Ramos (cell line): ENCODE data around the gene ERFL.
"Not testable (repeated sequence)": the region's sequence is repeated elsewhere in the genome, so short reads cannot be mapped to it uniquely, and the experiment has no call there.

ENCODE experiments used
- in situ Hi-C: fragments of 300-500 bp; cut with MboI; formaldehyde crosslinking; loops from one replicate; pipeline ENCODE4 v1.14.3; 2022; ENCODE audit warnings: low sequenced_read_pairs; ENCODE audit not compliant: unreplicated experiment

Gene ERFL

GRCh38 chr19:41945135-41945766, 17.0 kb upstream of the ERFL start:
- in situ Hi-C loops = loop anchor here (5.0 kb wide), 1 partner anchor 73 kb away; no protein-coding TSS in a partner anchor

DNA sequence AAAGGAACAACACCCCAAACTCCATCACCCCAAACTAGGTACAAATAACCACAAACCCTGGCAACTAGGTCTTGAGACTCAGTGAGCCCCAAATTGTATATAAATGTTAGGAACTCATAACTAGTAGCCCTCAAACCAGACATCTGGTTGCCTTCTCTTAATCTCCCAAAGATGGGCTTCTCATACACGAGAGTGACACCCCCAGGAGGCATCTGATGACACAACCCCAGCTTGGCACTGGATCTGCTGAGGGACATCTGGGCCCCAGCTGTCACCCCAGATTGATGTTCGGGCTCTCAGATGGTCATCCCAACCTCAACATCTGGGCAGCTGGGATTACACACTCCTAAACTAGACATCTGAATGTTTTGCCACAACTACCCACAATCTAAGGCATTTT, 16.1 kb upstream of the ERFL start:
- in situ Hi-C loops = no loop called here

DNA sequence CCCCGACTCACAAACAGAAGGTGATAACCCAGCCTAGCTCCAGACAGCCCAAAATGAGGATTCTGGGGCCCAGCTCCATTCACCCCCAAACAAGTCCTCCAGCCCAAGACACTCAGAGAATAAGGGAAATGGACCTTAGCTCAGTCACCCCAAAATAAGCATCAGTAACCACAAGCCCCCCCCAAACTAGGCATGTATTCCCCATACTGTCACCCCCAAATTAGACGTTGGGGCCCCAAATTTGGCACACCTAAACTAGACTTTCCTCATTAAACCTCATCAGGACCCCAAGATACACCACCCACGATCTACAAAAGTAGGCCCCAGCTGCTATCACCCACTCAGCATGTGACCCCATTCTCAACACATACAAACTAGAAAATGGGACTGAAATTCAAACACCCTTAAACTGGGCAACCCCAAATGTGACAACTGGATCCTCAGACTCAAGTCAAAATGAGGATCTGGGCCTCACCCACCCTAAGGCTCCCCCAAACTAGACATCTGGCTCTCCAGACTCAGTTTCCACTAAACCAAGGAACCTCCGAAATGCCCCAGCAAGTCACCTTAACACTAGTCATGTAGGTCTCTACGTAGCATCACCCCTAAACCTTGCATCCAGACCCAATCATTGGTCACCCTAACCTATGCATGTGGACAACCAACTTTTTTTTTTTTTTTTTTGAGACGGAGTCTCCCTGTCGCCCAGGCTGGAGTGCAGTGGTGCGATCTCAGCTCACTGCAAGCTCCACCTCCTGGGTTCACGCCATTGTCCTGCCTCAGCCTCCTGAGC, 13.4 kb upstream of the ERFL start:
- in situ Hi-C loops = no loop called here

- in situ Hi-C loops = no loop called here
These were observed 12.6 kb upstream of the ERFL start for GRCh38 chr19:41940731-41941409.

- in situ Hi-C loops = no loop called here
These were observed 11.8 kb upstream of the ERFL start for GRCh38 chr19:41939861-41940730.

GRCh38 chr19:41939209-41939608, 11.0 kb upstream of the ERFL start:
- in situ Hi-C loops = not testable (repeated sequence)

GRCh38 chr19:41937525-41938468, 9.5 kb upstream of the ERFL start:
- in situ Hi-C loops = no loop called here

- in situ Hi-C loops = no loop called here
These were observed 8.7 kb upstream of the ERFL start for GRCh38 chr19:41936961-41937360.

- in situ Hi-C loops = no loop called here
These were observed 8.2 kb upstream of the ERFL start for GRCh38 chr19:41936416-41936850.

- in situ Hi-C loops = no loop called here
These were observed 7.6 kb upstream of the ERFL start for GRCh38 chr19:41935760-41936415.

DNA sequence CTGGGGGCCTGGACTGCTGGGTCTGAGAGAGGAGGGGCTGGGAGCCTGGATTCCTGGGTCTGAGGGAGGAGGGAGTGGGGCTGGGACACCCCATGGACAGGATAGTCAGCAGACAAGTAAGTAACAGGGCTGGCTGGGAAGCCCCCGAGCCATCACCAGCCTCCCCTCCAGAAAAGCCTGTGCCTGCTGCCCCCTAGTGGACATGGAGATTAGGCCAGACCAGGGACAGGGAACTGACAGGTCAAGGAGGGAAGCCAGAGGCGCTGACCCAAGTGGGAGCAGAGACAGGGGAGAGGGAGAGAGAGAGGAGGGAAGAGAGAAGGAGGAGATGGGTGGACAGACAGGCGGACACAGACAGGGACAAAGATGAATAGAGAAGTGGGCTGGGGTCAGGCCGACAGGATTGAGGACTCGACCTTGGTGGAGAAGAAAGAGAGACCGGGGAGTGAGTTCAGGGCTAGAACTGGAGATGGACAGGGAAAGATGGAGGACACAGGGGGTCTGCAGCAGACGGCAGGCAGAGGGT, 6.7 kb upstream of the ERFL start:
- in situ Hi-C loops = no loop called here

GRCh38 chr19:41933693-41934426, 5.6 kb upstream of the ERFL start:
- in situ Hi-C loops = no loop called here

GRCh38 chr19:41932720-41933332, 4.6 kb upstream of the ERFL start:
- in situ Hi-C loops = no loop called here

- in situ Hi-C loops = no loop called here
These were observed 4.0 kb upstream of the ERFL start for GRCh38 chr19:41932259-41932719.

- in situ Hi-C loops = no loop called here
These were observed 2.8 kb upstream of the ERFL start for GRCh38 chr19:41930926-41931592.

GRCh38 chr19:41930322-41930722, 2.1 kb upstream of the ERFL start:
- in situ Hi-C loops = no loop called here
